Spinal cord (tissue), 10 donors: ENCODE data around the gene SUPT16H. TPM values are rescaled to one million over a fixed set of nuclear protein-coding genes. Genes with fewer than 3 reads are reported as not detected.
"Not testable (repeated sequence)": the region's sequence is repeated elsewhere in the genome, so short reads cannot be mapped to it uniquely, and the experiment has no call there.

Experiments
- DNase-seq, 6 donors: peaks; one replicate each; pipeline versions ENCODE4 v3.0.0 to v3.0.0-alpha.2; 2013 to 2015; ENCODE audit warnings: low spot score in 6 of 6, low read depth in 4 of 6
- H3K27ac ChIP-seq: one replicate; pipeline ENCODE4 v1.5.1; 2013; ENCODE audit warnings: low read depth, low read length, control low read depth
- H3K27me3 ChIP-seq: one replicate; pipeline ENCODE4 v1.6.1; 2013; ENCODE audit warnings: low read length; ENCODE audit not compliant: control insufficient read depth, insufficient read depth
- H3K36me3 ChIP-seq: one replicate; pipeline ENCODE4 v1.6.1; 2013; ENCODE audit warnings: low read length; ENCODE audit not compliant: control insufficient read depth, insufficient read depth
- H3K4me1 ChIP-seq: one replicate; pipeline ENCODE4 v1.6.1; 2013; ENCODE audit warnings: low read length; ENCODE audit not compliant: control insufficient read depth, insufficient read depth
- H3K4me3 ChIP-seq: one replicate; pipeline ENCODE4 v1.5.1; 2013; ENCODE audit warnings: low read depth, low read length, control low read depth
- H3K9me3 ChIP-seq: one replicate; pipeline ENCODE4 v1.6.1; 2013; ENCODE audit warnings: low read length; ENCODE audit not compliant: control insufficient read depth, insufficient read depth
- WGBS: methylation state at CpG from one replicate; pipeline ENCODE4 v1.1.5; 2013; ENCODE audit warnings: missing lambda C conversion rate; ENCODE audit not compliant: insufficient coverage; 5-methylcytosine and 5-hydroxymethylcytosine counted together
- polyA plus RNA-seq, 2 donors: library from polyadenylated mRNA; unstranded; fragments of 120-200 nt; gene quantifications; one replicate each; pipeline ENCODE4 v1.2.1, GENCODE V29; 2013; ENCODE audit not compliant: insufficient read length in 2 of 2
- small RNA-seq: library from RNA; depleted of rRNA; stranded (forward); fragments of <200 nt; gene quantifications from one replicate; pipeline ENCODE3, GENCODE V24; 2014; ENCODE audit warnings: low replicate concordance
- total RNA-seq, 2 donors: library from RNA; depleted of rRNA in 1 of 2; stranded (reverse); fragments of 120-200 nt in 1 of 2; fragments of >200 nt in 1 of 2; gene quantifications; one replicate each; pipeline versions ENCODE4 v1.2.3 to v1.2.4, GENCODE V29; 2013 to 2014
- donor health status: healthy.

The SUPT16H gene
- total and polyA plus RNA-seq, 4 donors = 75.0 to 98.0 (median 88.8) TPM

- DNase-seq = no peak
- Histone ChIP-seq H3K36me3 (no peaks in the 10 kb centered on the region), H3K27me3 (no peaks in the 10 kb centered on the region), H3K4me3 (peak overlapping the region; percentile 39), H3K4me1 (peaks cover 4% of the 10 kb centered on the region), H3K9me3 (no peaks in the 10 kb centered on the region), H3K27ac (no peak overlapping the region)
- 84% methylated on average over 5 of the region's 8 CpGs for WGBS
Observed at GRCh38 chr14:21309238-21309636, 74.6 kb downstream of the SUPT16H start.

- DNase-seq = peak in 5 of 6 donors; percentile 31 to 95 (median 60)
- peaks cover 4% of the 10 kb centered on the region for H3K4me1 ChIP-seq
- no peaks in the 10 kb centered on the region for H3K9me3 ChIP-seq
- 1% methylated on average over 11 of the region's 16 CpGs for WGBS
- H3K27ac ChIP-seq = peak overlapping the region; percentile 11
- H3K27me3 ChIP-seq = no peaks in the 10 kb centered on the region
- H3K36me3 ChIP-seq = no peaks in the 10 kb centered on the region
- H3K4me3 ChIP-seq = peak overlapping the region; percentile 39
Observed at GRCh38 chr14:21308479-21309237, 75.2 kb downstream of the SUPT16H start.

GRCh38 chr14:21308132-21308478 is 75.7 kb downstream of the SUPT16H start:
- peak overlapping the region; percentile 39 for H3K4me3 ChIP-seq
- no peak for DNase-seq
- H3K27ac ChIP-seq = no peak overlapping the region
- peaks cover 4% of the 10 kb centered on the region for H3K4me1 ChIP-seq
- no peaks in the 10 kb centered on the region for H3K27me3 ChIP-seq
- no peaks in the 10 kb centered on the region for H3K9me3 ChIP-seq
- H3K36me3 ChIP-seq = no peaks in the 10 kb centered on the region

- WGBS = no CpG with 5 or more reads among the region's 3 CpGs
- no peaks in the 10 kb centered on the region for H3K9me3 ChIP-seq
Observed at GRCh38 chr14:21307637-21308036, 76.2 kb downstream of the SUPT16H start.

GRCh38 chr14:21302836-21303140 is 81.0 kb downstream of the SUPT16H start:
- not testable (repeated sequence) for DNase-seq, H3K27ac ChIP-seq, H3K27me3 ChIP-seq, H3K9me3 ChIP-seq, H3K4me3 ChIP-seq, H3K36me3 ChIP-seq, H3K4me1 ChIP-seq
- 100% methylated on average over 1 of the region's 2 CpGs for WGBS

More at GRCh38 chr14:21307637-21308036, 76.2 kb downstream of the SUPT16H start:
- H3K4me1 ChIP-seq = peaks cover 4% of the 10 kb centered on the region
- peak in 1 of 6 donors; percentile 6 for DNase-seq
- H3K27me3 ChIP-seq = no peaks in the 10 kb centered on the region
- no peaks in the 10 kb centered on the region for H3K36me3 ChIP-seq
- H3K4me3 ChIP-seq = no peak overlapping the region
- H3K27ac ChIP-seq = no peak overlapping the region

GRCh38 chr14:21302013-21302835 is 81.6 kb downstream of the SUPT16H start:
- H3K4me3 ChIP-seq = no peak overlapping the region
- DNase-seq = no peak
- H3K27me3 ChIP-seq = no peaks in the 10 kb centered on the region
- H3K27ac ChIP-seq = no peak overlapping the region
- H3K36me3 ChIP-seq = no peaks in the 10 kb centered on the region
- 64% methylated on average over 4 of the region's 8 CpGs for WGBS
- no peaks in the 10 kb centered on the region for H3K9me3 ChIP-seq
- peaks cover 5% of the 10 kb centered on the region for H3K4me1 ChIP-seq

Small RNA genes within 50 kb of the gene (small RNA-seq; reads per million reads assigned to genes)
- gene RN7SL650P (not detected), gene SNORD8 (3,483 reads per million, percentile 100 among the genes with 10 or more reads in this experiment), gene SNORD9 (48.8 reads per million, percentile 97 among the genes with 10 or more reads in this experiment)

Other genes starting within 250 kb of the SUPT16H start
- gene OR5AU1, start 228.0 kb downstream of the SUPT16H start, total RNA-seq = not detected
- gene OR5AU1, start 228.0 kb downstream of the SUPT16H start, polyA plus RNA-seq = under 1 TPM; 0.05 to 0.11 TPM
- 100 to 1,000 TPM; 497 to 536 TPM for gene HNRNPC, start 114.6 kb downstream of the SUPT16H start, total RNA-seq
- 100 to 1,000 TPM; 492 to 522 TPM for gene HNRNPC, start 114.6 kb downstream of the SUPT16H start, polyA plus RNA-seq
- under 1 TPM; 0.33 to 0.50 TPM for gene RPGRIP1, start 103.9 kb downstream of the SUPT16H start, total RNA-seq
- 1 to 10 TPM in 1 of 2 donors, under 1 TPM in 1; 0.78 to 1.3 TPM for gene RPGRIP1, start 103.9 kb downstream of the SUPT16H start, polyA plus RNA-seq
- gene CHD8, start 72.1 kb upstream of the SUPT16H start, total RNA-seq = 10 to 100 TPM; 63.9 to 85.6 TPM
- 10 to 100 TPM; 79.5 to 84.0 TPM for gene CHD8, start 72.1 kb upstream of the SUPT16H start, polyA plus RNA-seq
- gene RAB2B, start 92.9 kb upstream of the SUPT16H start, total RNA-seq = 10 to 100 TPM; 36.9 to 49.3 TPM
- 10 to 100 TPM; 41.9 to 42.3 TPM for gene RAB2B, start 92.9 kb upstream of the SUPT16H start, polyA plus RNA-seq
- gene TOX4, start 93.2 kb upstream of the SUPT16H start, total RNA-seq = 10 to 100 TPM; 25.9 to 39.1 TPM
- gene TOX4, start 93.2 kb upstream of the SUPT16H start, polyA plus RNA-seq = 10 to 100 TPM; 55.0 to 59.9 TPM
- gene METTL3, start 127.3 kb upstream of the SUPT16H start, total RNA-seq = 10 to 100 TPM; 64.9 to 79.0 TPM
- 10 to 100 TPM; 75.3 to 78.1 TPM for gene METTL3, start 127.3 kb upstream of the SUPT16H start, polyA plus RNA-seq
- 10 to 100 TPM; 36.9 to 47.0 TPM for gene SALL2, start 142.3 kb upstream of the SUPT16H start, total RNA-seq
- 100 to 1,000 TPM; 121 to 158 TPM for gene SALL2, start 142.3 kb upstream of the SUPT16H start, polyA plus RNA-seq
- not detected for gene OR10G3, start 196.1 kb upstream of the SUPT16H start, total RNA-seq
- gene OR10G3, start 196.1 kb upstream of the SUPT16H start, polyA plus RNA-seq = not detected